OCI-LY7 (cell line): Measurements from ENCODE around the gene ABCC9. TPM values are rescaled to one million over a fixed set of nuclear protein-coding genes. Genes with fewer than 3 reads are reported as not detected.

Source experiments
- BruUV-seq: library from RNA; stranded (reverse); fragments of 400-500 nt; replicated peaks from 2 replicates; lab custom pipeline; 2021; lab: Mats Ljungman, UMichigan
- CTCF ChIA-PET: fragments of 300-600 bp; sonication (Branson Sonifier 250); formaldehyde crosslinking; loops from one replicate; lab custom pipeline; 2022; ENCODE audit warnings: antibody characterized with exemption; ENCODE audit not compliant: unreplicated experiment; lab: Charles Lee
- POLR2A ChIA-PET: fragments of 300-600 bp; sonication (Branson Sonifier 250); formaldehyde crosslinking; loops from one replicate; lab custom pipeline; 2022; ENCODE audit warnings: antibody characterized with exemption; lab: Charles Lee
- DNase-seq: peaks from one replicate; pipeline ENCODE4 v3.0.0-alpha.2; 2015; ENCODE audit warnings: low spot score
- H2AFZ ChIP-seq: fragments of 200-600 bp; sonication (generic), shearing (Covaris generic); 2 replicates; pipeline ENCODE4 v1.6.1; 2014; ENCODE audit warnings: mild to moderate bottlenecking, antibody characterized with exemption, low read length, moderate library complexity
- H3K27ac ChIP-seq: fragments of 200-600 bp; sonication (generic); 2 replicates; pipeline ENCODE4 v1.5.1; 2014; ENCODE audit warnings: mixed run types, low read depth, mild to moderate bottlenecking, moderate library complexity, low read length, inconsistent platforms; ENCODE audit not compliant: poor library complexity, severe bottlenecking
- H3K36me3 ChIP-seq: fragments of 200-600 bp; sonication (generic); 2 replicates; pipeline ENCODE4 v1.6.1; 2014; ENCODE audit warnings: mild to moderate bottlenecking, antibody characterized with exemption, low read length, moderate library complexity, mixed read lengths; ENCODE audit not compliant: insufficient read depth
- H3K4me1 ChIP-seq: fragments of 200-600 bp; sonication (generic); 2 replicates; pipeline ENCODE4 v1.5.1; 2014; ENCODE audit warnings: mild to moderate bottlenecking, low read length; ENCODE audit not compliant: insufficient read depth, poor library complexity, severe bottlenecking
- H3K4me2 ChIP-seq: fragments of 200-600 bp; sonication (generic); 2 replicates; pipeline ENCODE4 v1.6.1; 2014; ENCODE audit warnings: mild to moderate bottlenecking, low read length
- H3K4me3 ChIP-seq: fragments of 200-600 bp; sonication (generic); 2 replicates; pipeline ENCODE4 v1.5.1; 2014; ENCODE audit warnings: mild to moderate bottlenecking, low read depth, low read length; ENCODE audit not compliant: poor library complexity, severe bottlenecking
- H3K79me2 ChIP-seq: fragments of 200-600 bp; sonication (generic); 2 replicates; pipeline ENCODE4 v1.6.1; 2016; ENCODE audit warnings: low read depth, mild to moderate bottlenecking, low read length, moderate library complexity, mixed read lengths; ENCODE audit not compliant: insufficient read depth
- H3K9me2 ChIP-seq: fragments of 200-600 bp; sonication (generic); 2 replicates; pipeline ENCODE4 v1.6.1; 2016; ENCODE audit warnings: mild to moderate bottlenecking, low read length, mixed read lengths; ENCODE audit not compliant: insufficient read depth
- H3K9me3 ChIP-seq: fragments of 200-600 bp; sonication (generic); 2 replicates; pipeline ENCODE4 v1.6.1; 2014; ENCODE audit warnings: mild to moderate bottlenecking, mixed run types, low read length, mixed read lengths
- H4K20me1 ChIP-seq: fragments of 200-600 bp; sonication (generic); 2 replicates; pipeline ENCODE4 v1.6.1; 2014; ENCODE audit warnings: mild to moderate bottlenecking, antibody characterized with exemption, low read length, moderate library complexity, mixed read lengths; ENCODE audit not compliant: insufficient read depth
- CTCF ChIP-seq: fragments of 200-600 bp; sonication (generic); conservative IDR thresholded peaks from 2 replicates; pipeline ENCODE4 v1.5.1; 2014; ENCODE audit warnings: mild to moderate bottlenecking, antibody characterized with exemption, low read length, moderate library complexity, mixed read lengths
- EZH2phosphoT487 ChIP-seq: fragments of 200-600 bp; sonication (generic); IDR thresholded peaks from 2 replicates; pipeline ENCODE4 v1.6.1; 2018; ENCODE audit warnings: low read depth, borderline replicate concordance, mild to moderate bottlenecking, mixed run types, antibody characterized with exemption, low read length, moderate library complexity, mixed read lengths
- intact Hi-C: fragments of 100-400 bp; cut with micrococcal nuclease; formaldehyde crosslinking; loops from one replicate; pipeline ENCODE4 v1.10.0; 2022; ENCODE audit not compliant: unreplicated experiment
- total RNA-seq, 2 experiments: library from RNA; depleted of rRNA in 1 of 2; stranded (reverse); fragments of >200 nt in 1 of 2; shearing (Covaris generic) in 1 of 2; gene quantifications; 2 replicates each; pipeline ENCODE4 v1.2.3, GENCODE V29; 2014 to 2022

The ABCC9 gene
- total RNA-seq, 2 experiments from 2014 or later: not detected

GRCh38 chr12:21774358-21775132 is 166.7 kb downstream of the ABCC9 start, which contains the start of gene KCNJ8:
TSS of gene KCNJ8 (minus strand) at chr12:21774706. CDS start at chr12:21773616, 1,090 bp downstream.
- no peaks in the 10 kb centered on the region for H3K9me2 ChIP-seq
- no peaks in the 10 kb centered on the region for H3K4me1 ChIP-seq
- H3K9me3 ChIP-seq: no peaks in the 10 kb centered on the region
- DNase-seq: no peak
- intact Hi-C loops: no loop called here
- no peaks in the 10 kb centered on the region for H4K20me1 ChIP-seq
- no peak within 1 kb of the TSS for H3K4me2 ChIP-seq
- BruUV-seq: no TSS peak
- TF ChIP-seq EZH2phosphoT487 (no peak), CTCF (no peak)
- H3K36me3 ChIP-seq: no peaks in the 10 kb centered on the region
- POLR2A ChIA-PET: no interaction called here
- CTCF ChIA-PET: interaction anchor here (0.6 kb wide), 1 partner anchor 393 kb away, joined by 8 read pairs; no protein-coding TSS in a partner anchor
- H2AFZ ChIP-seq: no peak within 1 kb of the TSS
- H3K27ac ChIP-seq: no peak within 1 kb of the TSS
- no peaks in the 10 kb centered on the region for H3K79me2 ChIP-seq
- no peak within 1 kb of the TSS for H3K4me3 ChIP-seq

- POLR2A ChIA-PET: no interaction called here
- H3K4me1 ChIP-seq: no peaks in the 10 kb centered on the region
- no peaks in the 10 kb centered on the region for H3K9me2 ChIP-seq
- no peak overlapping the region for H2AFZ ChIP-seq
- DNase-seq: no peak
- no peaks in the 10 kb centered on the region for H3K79me2 ChIP-seq
- no peak overlapping the region for H3K4me3 ChIP-seq
- no peak overlapping the region for H3K27ac ChIP-seq
- H3K4me2 ChIP-seq: no peak overlapping the region
- BruUV-seq: no TSS peak
- no peaks in the 10 kb centered on the region for H4K20me1 ChIP-seq
- H3K36me3 ChIP-seq: no peaks in the 10 kb centered on the region
- no peaks in the 10 kb centered on the region for H3K9me3 ChIP-seq
- TF ChIP-seq CTCF (no peak), EZH2phosphoT487 (no peak)
- intact Hi-C loops: no loop called here
- CTCF ChIA-PET: no interaction called here
Observed at GRCh38 chr12:21773806-21774205, 167.4 kb downstream of the ABCC9 start.

- H3K4me1 ChIP-seq: no peaks in the 10 kb centered on the region
- no peaks in the 10 kb centered on the region for H3K36me3 ChIP-seq
- no peak overlapping the region for H3K4me3 ChIP-seq
- ChIA-PET CTCF (no interaction called here), POLR2A (no interaction called here)
- no peak overlapping the region for H2AFZ ChIP-seq
- DNase-seq: no peak
- H3K9me2 ChIP-seq: no peaks in the 10 kb centered on the region
- TF ChIP-seq CTCF (0 out of 2 replicates have a peak, but pooled peaks have one; percentile 18), EZH2phosphoT487 (no peak)
- no peaks in the 10 kb centered on the region for H3K79me2 ChIP-seq
- intact Hi-C loops: no loop called here
- no peaks in the 10 kb centered on the region for H3K9me3 ChIP-seq
- no peaks in the 10 kb centered on the region for H4K20me1 ChIP-seq
- H3K27ac ChIP-seq: no peak overlapping the region
- no TSS peak for BruUV-seq
- H3K4me2 ChIP-seq: no peak overlapping the region
Observed at GRCh38 chr12:21773263-21773741, 167.9 kb downstream of the ABCC9 start.
